ENCODE results near the gene ALPI.
"Not testable (repeated sequence)": the region's sequence is repeated elsewhere in the genome, so short reads cannot be mapped to it uniquely, and the experiment has no call there.

ALPI gene

GRCh38 chr2:232420463-232421188 is 35.3 kb upstream of the ALPI start:
- no peak for DNase-seq

GRCh38 chr2:232421189-232421785 is 34.7 kb upstream of the ALPI start:
- no peak for DNase-seq

- DNase-seq = no peak
These were observed 33.9 kb upstream of the ALPI start for GRCh38 chr2:232422051-232422450.

- DNase-seq = not testable (repeated sequence)
These were observed 33.0 kb upstream of the ALPI start for GRCh38 chr2:232422996-232423395.

GRCh38 chr2:232423407-232423806 is 32.5 kb upstream of the ALPI start:
- not testable (repeated sequence) for DNase-seq

- DNase-seq = no peak
These were observed 24.0 kb upstream of the ALPI start for GRCh38 chr2:232431705-232432590.

GRCh38 chr2:232432598-232433184 is 23.3 kb upstream of the ALPI start:
- no peak for DNase-seq

- not testable (repeated sequence) for DNase-seq
These were observed 22.3 kb upstream of the ALPI start for GRCh38 chr2:232433622-232434021.

GRCh38 chr2:232434091-232434490 is 21.9 kb upstream of the ALPI start:
- DNase-seq = no peak

- DNase-seq = no peak
These were observed 21.2 kb upstream of the ALPI start for GRCh38 chr2:232434563-232435374.

- no peak for DNase-seq
These were observed 20.6 kb upstream of the ALPI start for GRCh38 chr2:232435375-232435648.

- DNase-seq = no peak
These were observed 20.1 kb upstream of the ALPI start for GRCh38 chr2:232435805-232436204.

- no peak for DNase-seq
These were observed 19.4 kb upstream of the ALPI start for GRCh38 chr2:232436381-232437194.

GRCh38 chr2:232437195-232437571 is 18.8 kb upstream of the ALPI start:
- no peak for DNase-seq

- no peak for DNase-seq
These were observed 17.9 kb upstream of the ALPI start for GRCh38 chr2:232438091-232438490.

GRCh38 chr2:232438951-232439757 is 16.8 kb upstream of the ALPI start:
- DNase-seq = peak in 7 of 56 donors; percentile 7 to 45 (median 15)

GRCh38 chr2:232439758-232440135 is 16.2 kb upstream of the ALPI start:
- DNase-seq = no peak

GRCh38 chr2:232440220-232441018 is 15.5 kb upstream of the ALPI start:
- peak in 50 of 56 donors; percentile 10 to 90 (median 61) for DNase-seq
